Body of pancreas (tissue), 4 donors: ENCODE data around the gene NME9.

Source experiments
- CTCF ChIP-seq, 7 experiments: fragments of 450-650 bp in 4 of 7; fragments of 200-600 bp in 3 of 7; sonication (generic) in 3 of 7; IDR thresholded peaks; one replicate each; pipeline ENCODE4 v1.5.1; 2016 to 2019; ENCODE audit warnings: antibody characterized with exemption in 7 of 7
- POLR2A ChIP-seq, 3 donors: fragments of 450-650 bp; IDR thresholded peaks; one replicate each; pipeline ENCODE4 v1.6.1; 2016; ENCODE audit warnings: antibody characterized with exemption in 3 of 3, mild to moderate bottlenecking in 2 of 3

GRCh38 chr3:138281561-138281960 lies 48.1 kb downstream of the NME9 start:
- TF ChIP-seq POLR2A (IDR thresholded peaks at IDR 0.05) (no peak), CTCF (IDR thresholded peaks at IDR 0.05) (no peak)
